Thyroid gland (tissue), 4 donors: ENCODE results near the gene NOL8.

ENCODE experiments used
- POLR2A ChIP-seq, 2 donors: fragments of 450-650 bp; IDR thresholded peaks; one replicate each; pipeline ENCODE4 v1.6.1; 2017; ENCODE audit warnings: antibody characterized with exemption in 2 of 2, mild to moderate bottlenecking in 2 of 2, moderate library complexity in 1 of 2
- TF ChIP-seq, protein P1 (sequence below), 6 experiments: fragments of 200-600 bp in 3 of 6; fragments of 450-650 bp in 3 of 6; sonication (generic) in 3 of 6; IDR thresholded peaks; one replicate each; pipeline ENCODE4 v1.5.1; 2016 to 2019; ENCODE audit warnings: antibody characterized with exemption in 6 of 6, mild to moderate bottlenecking in 2 of 6, inconsistent platforms in 1 of 6, moderate library complexity in 1 of 6

DNA sequence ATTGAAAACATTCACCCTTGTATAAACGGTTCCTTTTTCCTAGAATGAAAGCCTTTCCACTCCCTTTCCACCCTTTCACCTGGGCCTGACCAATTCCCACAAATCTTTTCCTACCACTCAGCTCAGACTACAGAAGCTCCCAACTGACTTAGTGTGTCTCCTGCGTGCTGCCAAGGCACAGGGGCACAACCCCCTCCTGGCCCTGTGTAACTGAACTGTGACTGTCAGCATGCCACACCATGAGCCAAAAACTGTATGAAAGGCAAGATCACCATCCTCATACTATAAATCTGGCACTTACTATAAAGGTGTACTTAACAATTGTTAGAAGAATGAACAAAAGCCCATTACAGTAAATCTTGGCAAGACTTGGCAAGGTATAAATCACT, 11.5 kb downstream of the NOL8 start:
- TF ChIP-seq, protein P1, sequence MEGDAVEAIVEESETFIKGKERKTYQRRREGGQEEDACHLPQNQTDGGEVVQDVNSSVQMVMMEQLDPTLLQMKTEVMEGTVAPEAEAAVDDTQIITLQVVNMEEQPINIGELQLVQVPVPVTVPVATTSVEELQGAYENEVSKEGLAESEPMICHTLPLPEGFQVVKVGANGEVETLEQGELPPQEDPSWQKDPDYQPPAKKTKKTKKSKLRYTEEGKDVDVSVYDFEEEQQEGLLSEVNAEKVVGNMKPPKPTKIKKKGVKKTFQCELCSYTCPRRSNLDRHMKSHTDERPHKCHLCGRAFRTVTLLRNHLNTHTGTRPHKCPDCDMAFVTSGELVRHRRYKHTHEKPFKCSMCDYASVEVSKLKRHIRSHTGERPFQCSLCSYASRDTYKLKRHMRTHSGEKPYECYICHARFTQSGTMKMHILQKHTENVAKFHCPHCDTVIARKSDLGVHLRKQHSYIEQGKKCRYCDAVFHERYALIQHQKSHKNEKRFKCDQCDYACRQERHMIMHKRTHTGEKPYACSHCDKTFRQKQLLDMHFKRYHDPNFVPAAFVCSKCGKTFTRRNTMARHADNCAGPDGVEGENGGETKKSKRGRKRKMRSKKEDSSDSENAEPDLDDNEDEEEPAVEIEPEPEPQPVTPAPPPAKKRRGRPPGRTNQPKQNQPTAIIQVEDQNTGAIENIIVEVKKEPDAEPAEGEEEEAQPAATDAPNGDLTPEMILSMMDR (IDR thresholded peaks at IDR 0.05) = no peak
- no peak for TF ChIP-seq POLR2A (IDR thresholded peaks at IDR 0.05)
